ENCODE data around the gene CALR. TPM values are rescaled to one million over a fixed set of nuclear protein-coding genes. Genes with fewer than 3 reads are reported as not detected.

The CALR gene
- total and polyA plus RNA-seq, 9 of the 15 experiments (the other 6 are each of a cell fraction or from before 2014, with no cell fraction given), result 126 to 811 (median 642) TPM

DNA sequence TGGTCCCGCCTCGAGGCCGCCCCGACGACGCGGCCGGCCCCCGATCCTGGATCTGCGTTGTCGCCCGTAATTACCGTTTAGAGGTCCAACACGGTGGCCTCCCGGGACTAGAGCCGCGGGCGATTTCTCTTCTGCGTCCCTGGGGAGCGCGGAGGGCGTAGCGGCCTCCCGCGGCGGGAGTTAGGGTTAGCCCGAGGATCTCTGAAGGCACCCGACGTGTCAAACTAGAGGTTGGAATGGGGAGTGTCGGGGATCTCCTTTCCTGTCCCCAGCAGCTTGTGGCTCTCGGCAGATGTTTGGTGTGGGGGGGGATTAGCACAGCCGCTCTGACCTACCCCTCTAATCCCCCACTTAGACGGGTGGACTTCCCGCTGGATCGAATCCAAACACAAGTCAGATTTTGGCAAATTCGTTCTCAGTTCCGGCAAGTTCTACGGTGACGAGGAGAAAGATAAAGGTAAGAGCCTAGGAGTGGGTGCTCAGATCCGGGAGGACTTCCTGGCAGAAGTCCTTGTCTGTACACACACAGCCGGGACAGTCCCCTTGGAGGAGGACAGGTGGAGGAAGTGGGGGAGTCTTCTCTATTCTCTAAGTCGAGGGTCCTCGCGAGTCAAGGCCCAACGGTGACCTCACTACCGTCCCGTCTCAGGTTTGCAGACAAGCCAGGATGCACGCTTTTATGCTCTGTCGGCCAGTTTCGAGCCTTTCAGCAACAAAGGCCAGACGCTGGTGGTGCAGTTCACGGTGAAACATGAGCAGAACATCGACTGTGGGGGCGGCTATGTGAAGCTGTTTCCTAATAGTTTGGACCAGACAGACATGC, 581 bp downstream of the CALR start (continued):
- TF ChIP-seq, protein P1, sequence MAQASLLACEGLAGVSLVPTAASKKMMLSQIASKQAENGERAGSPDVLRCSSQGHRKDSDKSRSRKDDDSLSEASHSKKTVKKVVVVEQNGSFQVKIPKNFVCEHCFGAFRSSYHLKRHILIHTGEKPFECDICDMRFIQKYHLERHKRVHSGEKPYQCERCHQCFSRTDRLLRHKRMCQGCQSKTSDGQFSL (CRISPR knock-in tag; IDR thresholded peaks at IDR 0.05), result peak; percentile 87
- TF ChIP-seq, protein P1 (tag; IDR thresholded peaks at IDR 0.05), result peak in 1 of 2 experiments; percentile 67; a peak in 2 of 4 replicates
- no peak for TF ChIP-seq ZFP30 (CRISPR knock-in tag; IDR thresholded peaks at IDR 0.05; ENCODE audit: borderline replicate concordance)
- no peak for TF ChIP-seq HMG20A (CRISPR knock-in tag; conservative IDR thresholded peaks at IDR 0.05)
- 0 out of 2 replicates have a peak, but pooled peaks have one; percentile 54 for TF ChIP-seq E2F5 (CRISPR knock-in tag; IDR thresholded peaks at IDR 0.05)
- 0 out of 2 replicates have a peak, but pooled peaks have one; percentile 32 for TF ChIP-seq SMARCA5 (IDR thresholded peaks at IDR 0.05)
- TF ChIP-seq ATF1 (CRISPR knock-in tag; IDR thresholded peaks at IDR 0.05), result no peak
- no peak for TF ChIP-seq ATF1 (tag; IDR thresholded peaks at IDR 0.05)
- no peak for TF ChIP-seq MAFG (tag; conservative IDR thresholded peaks at IDR 0.05)
- TF ChIP-seq, protein P2, sequence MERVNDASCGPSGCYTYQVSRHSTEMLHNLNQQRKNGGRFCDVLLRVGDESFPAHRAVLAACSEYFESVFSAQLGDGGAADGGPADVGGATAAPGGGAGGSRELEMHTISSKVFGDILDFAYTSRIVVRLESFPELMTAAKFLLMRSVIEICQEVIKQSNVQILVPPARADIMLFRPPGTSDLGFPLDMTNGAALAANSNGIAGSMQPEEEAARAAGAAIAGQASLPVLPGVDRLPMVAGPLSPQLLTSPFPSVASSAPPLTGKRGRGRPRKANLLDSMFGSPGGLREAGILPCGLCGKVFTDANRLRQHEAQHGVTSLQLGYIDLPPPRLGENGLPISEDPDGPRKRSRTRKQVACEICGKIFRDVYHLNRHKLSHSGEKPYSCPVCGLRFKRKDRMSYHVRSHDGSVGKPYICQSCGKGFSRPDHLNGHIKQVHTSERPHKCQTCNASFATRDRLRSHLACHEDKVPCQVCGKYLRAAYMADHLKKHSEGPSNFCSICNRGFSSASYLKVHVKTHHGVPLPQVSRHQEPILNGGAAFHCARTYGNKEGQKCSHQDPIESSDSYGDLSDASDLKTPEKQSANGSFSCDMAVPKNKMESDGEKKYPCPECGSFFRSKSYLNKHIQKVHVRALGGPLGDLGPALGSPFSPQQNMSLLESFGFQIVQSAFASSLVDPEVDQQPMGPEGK (CRISPR knock-in tag; IDR thresholded peaks at IDR 0.05; ENCODE audit: borderline replicate concordance), result no peak
- TF ChIP-seq ZNF79 (CRISPR knock-in tag; IDR thresholded peaks at IDR 0.05; ENCODE audit: low read depth), result no peak
- no peak for TF ChIP-seq NONO (IDR thresholded peaks at IDR 0.05; ENCODE audit: low read depth in 2 of 2, low read length in 1 of 2)
- peak; percentile 53; the same call in 1 of the 2 replicates for TF ChIP-seq XRCC5 (IDR thresholded peaks at IDR 0.05; ENCODE audit: low read depth, low read length)
- no peak for TF ChIP-seq ZNF143 (CRISPR knock-in tag; IDR thresholded peaks at IDR 0.05)
- 0 out of 2 replicates have a peak, but pooled peaks have one; percentile 31 for TF ChIP-seq BCOR (IDR thresholded peaks at IDR 0.05)
- TF ChIP-seq YBX1 (IDR thresholded peaks at IDR 0.05), result no peak
- TF ChIP-seq ZNF766 (CRISPR knock-in tag; conservative IDR thresholded peaks at IDR 0.05), result peak; percentile 52; the same call in 1 of the 2 replicates
- TF ChIP-seq FOXK2 (conservative IDR thresholded peaks at IDR 0.05 in 1 of 2, IDR thresholded peaks at IDR 0.05 in 1 of 2; ENCODE audit: low read depth in 2 of 2), result no peak
- TF ChIP-seq BCL6 (CRISPR knock-in tag; IDR thresholded peaks at IDR 0.05), result no peak
- peak; percentile 47 for TF ChIP-seq ZNF263 (CRISPR knock-in tag; IDR thresholded peaks at IDR 0.05; ENCODE audit: borderline replicate concordance)
- no peak for TF ChIP-seq ZBTB5 (IDR thresholded peaks at IDR 0.05)
- TF ChIP-seq, protein P3, sequence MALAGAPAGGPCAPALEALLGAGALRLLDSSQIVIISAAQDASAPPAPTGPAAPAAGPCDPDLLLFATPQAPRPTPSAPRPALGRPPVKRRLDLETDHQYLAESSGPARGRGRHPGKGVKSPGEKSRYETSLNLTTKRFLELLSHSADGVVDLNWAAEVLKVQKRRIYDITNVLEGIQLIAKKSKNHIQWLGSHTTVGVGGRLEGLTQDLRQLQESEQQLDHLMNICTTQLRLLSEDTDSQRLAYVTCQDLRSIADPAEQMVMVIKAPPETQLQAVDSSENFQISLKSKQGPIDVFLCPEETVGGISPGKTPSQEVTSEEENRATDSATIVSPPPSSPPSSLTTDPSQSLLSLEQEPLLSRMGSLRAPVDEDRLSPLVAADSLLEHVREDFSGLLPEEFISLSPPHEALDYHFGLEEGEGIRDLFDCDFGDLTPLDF (CRISPR knock-in tag; IDR thresholded peaks at IDR 0.05), result peak; percentile 76
